ENCODE data around the gene NAA80. TPM values are rescaled to one million over a fixed set of nuclear protein-coding genes. Genes with fewer than 3 reads are reported as not detected.
A peak's percentile ranks its signal among the peaks of the same experiment; 100 is the strongest.

Gene NAA80
- polyA plus RNA-seq, 2 donors, result 6.9 to 11.2 TPM

- Histone ChIP-seq H3K27ac (ENCODE audit: low read depth in 2 of 2, low read length in 1 of 2) (no peak overlapping the region), H3K27me3 (ENCODE audit: control insufficient read depth in 1 of 2, insufficient read depth in 2 of 2, low read length in 2 of 2) (no peaks in the 10 kb centered on the region), H3K4me1 (ENCODE audit: control insufficient read depth in 2 of 2, insufficient read depth in 2 of 2, low read length in 1 of 2) (peaks cover 0 to 9% of the 10 kb centered on the region in 2 donors), H3K9me3 (ENCODE audit: control insufficient read depth in 2 of 2, insufficient read depth in 1 of 2, low read depth in 1 of 2, low read length in 1 of 2) (peaks cover 0 to 2% of the 10 kb centered on the region in 2 donors), H3K4me3 (ENCODE audit: low read depth in 1 of 2, low read length in 2 of 2) (no peak overlapping the region), H3K36me3 (ENCODE audit: control insufficient read depth in 2 of 2, insufficient read depth in 2 of 2, low read length in 1 of 2) (peaks cover 16 to 21% of the 10 kb centered on the region in 2 donors)
- 92 to 95% methylated on average over 19 of the region's 19 CpGs for WGBS, 2 donors
Observed at GRCh38 chr3:50331364-50331907, 32.2 kb upstream of the NAA80 start.

- Histone ChIP-seq H3K4me1 (ENCODE audit: control insufficient read depth in 2 of 2, insufficient read depth in 2 of 2, low read length in 1 of 2) (peaks cover 0 to 9% of the 10 kb centered on the region in 2 donors), H3K27ac (ENCODE audit: low read depth in 2 of 2, low read length in 1 of 2) (no peak overlapping the region), H3K36me3 (ENCODE audit: control insufficient read depth in 2 of 2, insufficient read depth in 2 of 2, low read length in 1 of 2) (peaks cover 16 to 31% of the 10 kb centered on the region in 2 donors), H3K27me3 (ENCODE audit: control insufficient read depth in 1 of 2, insufficient read depth in 2 of 2, low read length in 2 of 2) (no peaks in the 10 kb centered on the region), H3K9me3 (ENCODE audit: control insufficient read depth in 2 of 2, insufficient read depth in 1 of 2, low read depth in 1 of 2, low read length in 1 of 2) (peaks cover 0 to 2% of the 10 kb centered on the region in 2 donors), H3K4me3 (ENCODE audit: low read depth in 1 of 2, low read length in 2 of 2) (no peak overlapping the region)
- WGBS, 2 donors, result 94% methylated on average over 10 of the region's 10 CpGs
Observed at GRCh38 chr3:50330330-50330729, 31.1 kb upstream of the NAA80 start.

GRCh38 chr3:50327943-50328691, 28.9 kb upstream of the NAA80 start, which contains the start of gene TUSC2:
TSS of gene TUSC2 (minus strand) at chr3:50328223. CDS start at chr3:50328099, 124 bp downstream.
- Histone ChIP-seq H3K9me3 (ENCODE audit: control insufficient read depth in 2 of 2, insufficient read depth in 1 of 2, low read depth in 1 of 2, low read length in 1 of 2) (peaks cover 0 to 2% of the 10 kb centered on the region in 2 donors), H3K36me3 (ENCODE audit: control insufficient read depth in 2 of 2, insufficient read depth in 2 of 2, low read length in 1 of 2) (peaks cover 16 to 31% of the 10 kb centered on the region in 2 donors), H3K27ac (ENCODE audit: low read depth in 2 of 2, low read length in 1 of 2) (peak within 1 kb of the TSS; percentile 88 to 92), H3K4me3 (ENCODE audit: low read depth in 1 of 2, low read length in 2 of 2) (peak within 1 kb of the TSS; percentile 91 to 97), H3K4me1 (ENCODE audit: control insufficient read depth in 2 of 2, insufficient read depth in 2 of 2, low read length in 1 of 2) (peaks cover 0 to 9% of the 10 kb centered on the region in 2 donors), H3K27me3 (ENCODE audit: control insufficient read depth in 1 of 2, insufficient read depth in 2 of 2, low read length in 2 of 2) (no peaks in the 10 kb centered on the region)
- WGBS, 2 donors, result 2% methylated on average over 55 of the region's 55 CpGs

GRCh38 chr3:50327129-50327528, 27.9 kb upstream of the NAA80 start:
- Histone ChIP-seq H3K27ac (ENCODE audit: low read depth in 2 of 2, low read length in 1 of 2) (peak overlapping the region in 1 of 2 donors; percentile 92), H3K36me3 (ENCODE audit: control insufficient read depth in 2 of 2, insufficient read depth in 2 of 2, low read length in 1 of 2) (peaks cover 16 to 28% of the 10 kb centered on the region in 2 donors), H3K4me1 (ENCODE audit: control insufficient read depth in 2 of 2, insufficient read depth in 2 of 2, low read length in 1 of 2) (peaks cover 0 to 9% of the 10 kb centered on the region in 2 donors), H3K9me3 (ENCODE audit: control insufficient read depth in 2 of 2, insufficient read depth in 1 of 2, low read depth in 1 of 2, low read length in 1 of 2) (peaks cover 0 to 2% of the 10 kb centered on the region in 2 donors), H3K27me3 (ENCODE audit: control insufficient read depth in 1 of 2, insufficient read depth in 2 of 2, low read length in 2 of 2) (no peaks in the 10 kb centered on the region), H3K4me3 (ENCODE audit: low read depth in 1 of 2, low read length in 2 of 2) (peak overlapping the region; percentile 91 to 97)
- 59 to 60% methylated on average over 4 of the region's 4 CpGs for WGBS, 2 donors

GRCh38 chr3:50326182-50326541, 27.0 kb upstream of the NAA80 start:
- peaks cover 0 to 9% of the 10 kb centered on the region in 2 donors for H3K4me1 ChIP-seq (ENCODE audit: control insufficient read depth in 2 of 2, insufficient read depth in 2 of 2, low read length in 1 of 2)
- H3K27ac ChIP-seq (ENCODE audit: low read depth in 2 of 2, low read length in 1 of 2), result no peak overlapping the region
- H3K27me3 ChIP-seq (ENCODE audit: control insufficient read depth in 1 of 2, insufficient read depth in 2 of 2, low read length in 2 of 2), result no peaks in the 10 kb centered on the region
- WGBS, 2 donors, result 88 to 89% methylated on average over 8 of the region's 8 CpGs
- H3K36me3 ChIP-seq (ENCODE audit: control insufficient read depth in 2 of 2, insufficient read depth in 2 of 2, low read length in 1 of 2), result peaks cover 10 to 20% of the 10 kb centered on the region in 2 donors
- H3K4me3 ChIP-seq (ENCODE audit: low read depth in 1 of 2, low read length in 2 of 2), result no peak overlapping the region
- H3K9me3 ChIP-seq (ENCODE audit: control insufficient read depth in 2 of 2, insufficient read depth in 1 of 2, low read depth in 1 of 2, low read length in 1 of 2), result peaks cover 0 to 2% of the 10 kb centered on the region in 2 donors

- 84 to 85% methylated on average over 11 of the region's 11 CpGs for WGBS, 2 donors
- no peaks in the 10 kb centered on the region for H3K27me3 ChIP-seq (ENCODE audit: control insufficient read depth in 1 of 2, insufficient read depth in 2 of 2, low read length in 2 of 2)
- peak overlapping the region in 1 of 2 donors; percentile 47 for H3K27ac ChIP-seq (ENCODE audit: low read depth in 2 of 2, low read length in 1 of 2)
- H3K4me3 ChIP-seq (ENCODE audit: low read depth in 1 of 2, low read length in 2 of 2), result no peak overlapping the region
- peaks cover 0 to 9% of the 10 kb centered on the region in 2 donors for H3K4me1 ChIP-seq (ENCODE audit: control insufficient read depth in 2 of 2, insufficient read depth in 2 of 2, low read length in 1 of 2)
- peaks cover 0 to 2% of the 10 kb centered on the region in 2 donors for H3K9me3 ChIP-seq (ENCODE audit: control insufficient read depth in 2 of 2, insufficient read depth in 1 of 2, low read depth in 1 of 2, low read length in 1 of 2)
- peaks cover 6 to 15% of the 10 kb centered on the region in 2 donors for H3K36me3 ChIP-seq (ENCODE audit: control insufficient read depth in 2 of 2, insufficient read depth in 2 of 2, low read length in 1 of 2)
Observed at GRCh38 chr3:50325497-50326181, 26.4 kb upstream of the NAA80 start.

- Histone ChIP-seq H3K27ac (ENCODE audit: low read depth in 2 of 2, low read length in 1 of 2) (peak overlapping the region in 1 of 2 donors; percentile 47), H3K4me3 (ENCODE audit: low read depth in 1 of 2, low read length in 2 of 2) (no peak overlapping the region), H3K9me3 (ENCODE audit: control insufficient read depth in 2 of 2, insufficient read depth in 1 of 2, low read depth in 1 of 2, low read length in 1 of 2) (no peaks in the 10 kb centered on the region), H3K36me3 (ENCODE audit: control insufficient read depth in 2 of 2, insufficient read depth in 2 of 2, low read length in 1 of 2) (peaks cover 1 to 10% of the 10 kb centered on the region in 2 donors), H3K27me3 (ENCODE audit: control insufficient read depth in 1 of 2, insufficient read depth in 2 of 2, low read length in 2 of 2) (no peaks in the 10 kb centered on the region), H3K4me1 (ENCODE audit: control insufficient read depth in 2 of 2, insufficient read depth in 2 of 2, low read length in 1 of 2) (peaks cover 0 to 13% of the 10 kb centered on the region in 2 donors)
- WGBS, 2 donors, result 73 to 88% methylated on average over 2 of the region's 2 CpGs
Observed at GRCh38 chr3:50325113-50325480, 25.9 kb upstream of the NAA80 start.

- Histone ChIP-seq H3K9me3 (ENCODE audit: control insufficient read depth in 2 of 2, insufficient read depth in 1 of 2, low read depth in 1 of 2, low read length in 1 of 2) (no peaks in the 10 kb centered on the region), H3K27ac (ENCODE audit: low read depth in 2 of 2, low read length in 1 of 2) (peak overlapping the region; percentile 31 to 83), H3K27me3 (ENCODE audit: control insufficient read depth in 1 of 2, insufficient read depth in 2 of 2, low read length in 2 of 2) (no peaks in the 10 kb centered on the region), H3K36me3 (ENCODE audit: control insufficient read depth in 2 of 2, insufficient read depth in 2 of 2, low read length in 1 of 2) (peaks cover 0 to 9% of the 10 kb centered on the region in 2 donors), H3K4me1 (ENCODE audit: control insufficient read depth in 2 of 2, insufficient read depth in 2 of 2, low read length in 1 of 2) (peaks cover 0 to 19% of the 10 kb centered on the region in 2 donors), H3K4me3 (ENCODE audit: low read depth in 1 of 2, low read length in 2 of 2) (no peak overlapping the region)
- 41 to 50% methylated on average over 4 of the region's 4 CpGs for WGBS, 2 donors
Observed at GRCh38 chr3:50324351-50325112, 25.3 kb upstream of the NAA80 start.

GRCh38 chr3:50323614-50324199, 24.5 kb upstream of the NAA80 start:
- H3K27ac ChIP-seq (ENCODE audit: low read depth in 2 of 2, low read length in 1 of 2), result peak overlapping the region; percentile 53 to 83
- H3K4me1 ChIP-seq (ENCODE audit: control insufficient read depth in 2 of 2, insufficient read depth in 2 of 2, low read length in 1 of 2), result peaks cover 0 to 25% of the 10 kb centered on the region in 2 donors
- H3K4me3 ChIP-seq (ENCODE audit: low read depth in 1 of 2, low read length in 2 of 2), result no peak overlapping the region
- H3K36me3 ChIP-seq (ENCODE audit: control insufficient read depth in 2 of 2, insufficient read depth in 2 of 2, low read length in 1 of 2), result peaks cover 0 to 12% of the 10 kb centered on the region in 2 donors
- no peaks in the 10 kb centered on the region for H3K27me3 ChIP-seq (ENCODE audit: control insufficient read depth in 1 of 2, insufficient read depth in 2 of 2, low read length in 2 of 2)
- no peaks in the 10 kb centered on the region for H3K9me3 ChIP-seq (ENCODE audit: control insufficient read depth in 2 of 2, insufficient read depth in 1 of 2, low read depth in 1 of 2, low read length in 1 of 2)
- 54 to 63% methylated on average over 5 of the region's 5 CpGs for WGBS, 2 donors
